ENCODE measurements around the gene WWOX. TPM values are rescaled to one million over a fixed set of nuclear protein-coding genes. Genes with fewer than 3 reads are reported as not detected.

WWOX gene
- total and polyA plus RNA-seq, 2 of the 8 experiments (the other 6 are each of a cell fraction or from before 2014, with no cell fraction given) = 5.4 to 16.7 TPM

- H3K23me2 ChIP-seq (ENCODE audit: low read depth, low read length) = no peaks in the 10 kb centered on the region
- no peak overlapping the region for H3K4me2 ChIP-seq (ENCODE audit: insufficient read depth in 1 of 2, low read depth in 2 of 2, low read length in 2 of 2)
- H2AK5ac ChIP-seq (ENCODE audit: low read depth, low read length) = no peak overlapping the region
- DNase-seq (ENCODE audit: low read depth in 1 of 2, low spot score in 2 of 2) (no peak), FAIRE-seq (no peak)
- no peak overlapping the region for H4K5ac ChIP-seq (ENCODE audit: insufficient read length, low read depth, low read length)
- no peak overlapping the region for H2BK15ac ChIP-seq (ENCODE audit: low read length)
- H3K18ac ChIP-seq (ENCODE audit: extremely low read depth, low read length) = no peak overlapping the region
- H3K9ac ChIP-seq (replicated peaks in 1 of 4; ENCODE audit: extremely low read depth in 1 of 4, low read depth in 3 of 4, low read length in 3 of 4) = no peak overlapping the region
- no peak overlapping the region for H2BK12ac ChIP-seq (ENCODE audit: low read depth, low read length)
- H2AFZ ChIP-seq (ENCODE audit: low read length) = no peak overlapping the region
- H3K79me1 ChIP-seq (ENCODE audit: low read depth, low read length) = no peaks in the 10 kb centered on the region
- H4K8ac ChIP-seq (ENCODE audit: extremely low read depth, insufficient read depth, low read length) = no peak overlapping the region
- H3K23ac ChIP-seq (ENCODE audit: insufficient read length) = no peak overlapping the region
- H2BK5ac ChIP-seq (ENCODE audit: low read depth, low read length) = no peak overlapping the region
- no peaks in the 10 kb centered on the region for H3K36me3 ChIP-seq (ENCODE audit: control insufficient read depth in 2 of 4, insufficient read depth in 4 of 4, low read length in 3 of 4)
- no peak for TF ChIP-seq MAFK (IDR thresholded peaks at IDR 0.05; ENCODE audit: low read depth, low read length)
- TF ChIP-seq GTF2F1 (IDR thresholded peaks at IDR 0.05; ENCODE audit: borderline replicate concordance, low read depth, low read length) = no peak
- no peak for TF ChIP-seq JUND (IDR thresholded peaks at IDR 0.05; ENCODE audit: low read length)
- TF ChIP-seq ZNF274 (IDR thresholded peaks at IDR 0.05; ENCODE audit: borderline replicate concordance, extremely low read depth, low read length) = no peak
- no peak for TF ChIP-seq EP300 (IDR thresholded peaks at IDR 0.05; ENCODE audit: borderline replicate concordance in 1 of 2, low read depth in 2 of 2, low read length in 2 of 2)
- no peak for TF ChIP-seq POLR2A (IDR thresholded peaks at IDR 0.05; ENCODE audit: control extremely low read depth in 1 of 2, low read depth in 2 of 2, low read length in 2 of 2)
- no peak for TF ChIP-seq GABPA (IDR thresholded peaks at IDR 0.05; ENCODE audit: borderline replicate concordance, insufficient read depth, low read length)
- TF ChIP-seq TEAD4 (IDR thresholded peaks at IDR 0.05; ENCODE audit: low read depth, low read length) = no peak
- no peak for TF ChIP-seq SRF (IDR thresholded peaks at IDR 0.05; ENCODE audit: low read depth, low read length)
- TF ChIP-seq, protein P1, sequence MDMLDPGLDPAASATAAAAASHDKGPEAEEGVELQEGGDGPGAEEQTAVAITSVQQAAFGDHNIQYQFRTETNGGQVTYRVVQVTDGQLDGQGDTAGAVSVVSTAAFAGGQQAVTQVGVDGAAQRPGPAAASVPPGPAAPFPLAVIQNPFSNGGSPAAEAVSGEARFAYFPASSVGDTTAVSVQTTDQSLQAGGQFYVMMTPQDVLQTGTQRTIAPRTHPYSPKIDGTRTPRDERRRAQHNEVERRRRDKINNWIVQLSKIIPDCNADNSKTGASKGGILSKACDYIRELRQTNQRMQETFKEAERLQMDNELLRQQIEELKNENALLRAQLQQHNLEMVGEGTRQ (IDR thresholded peaks at IDR 0.05; ENCODE audit: low read length) = no peak
- H3K79me2 ChIP-seq (ENCODE audit: control insufficient read depth in 1 of 2, insufficient read depth in 2 of 2, low read length in 2 of 2) = no peaks in the 10 kb centered on the region
- H3K4ac ChIP-seq (replicated peaks; ENCODE audit: insufficient read length, low read depth, low read length) = no peak overlapping the region
- WGBS, 2 experiments (ENCODE audit: extremely low coverage in 1 of 2, insufficient coverage in 1 of 2, insufficient read length in 1 of 2, insufficient replicate concordance in 2 of 2, low coverage in 1 of 2, low lambda C conversion rate in 2 of 2, missing lambda C conversion rate in 1 of 2) = 85% methylated on average over 5 of the region's 5 CpGs; no CpG with 5 or more reads in 1 of the 2 experiments
- H3K14ac ChIP-seq (ENCODE audit: insufficient read length) = no peak overlapping the region
- no peaks in the 10 kb centered on the region; a peak in 1 of 4 replicates for H3K9me3 ChIP-seq (ENCODE audit: insufficient read depth in 2 of 2, low read depth in 1 of 2, low read length in 1 of 2)
- no peak overlapping the region for H4K91ac ChIP-seq (replicated peaks; ENCODE audit: insufficient read length, low read length)
- H3K27ac ChIP-seq (ENCODE audit: low read depth, low read length) = no peak overlapping the region
- H2BK20ac ChIP-seq (ENCODE audit: low read length) = no peak overlapping the region
- no peaks in the 10 kb centered on the region for H4K20me1 ChIP-seq (replicated peaks in 1 of 2; ENCODE audit: control insufficient read depth in 1 of 2, insufficient read depth in 2 of 2, low read length in 2 of 2)
- no peaks in the 10 kb centered on the region for H3K4me1 ChIP-seq (replicated peaks in 1 of 4; ENCODE audit: control insufficient read depth in 3 of 4, insufficient read depth in 4 of 4, low read length in 3 of 4)
- H3K27me3 ChIP-seq (replicated peaks in 1 of 4; ENCODE audit: control insufficient read depth in 3 of 4, extremely low read depth in 1 of 4, insufficient read depth in 3 of 4, low read length in 3 of 4) = no peaks in the 10 kb centered on the region
- H2BK120ac ChIP-seq (replicated peaks; ENCODE audit: low read depth, low read length) = no peak overlapping the region
- H3K4me3 ChIP-seq (ENCODE audit: extremely low read depth in 1 of 4, insufficient read depth in 2 of 4, low read depth in 3 of 4, low read length in 4 of 4) = no peak overlapping the region
- CTCF ChIA-PET (ENCODE audit: partially characterized antibody) = interaction anchor here (1.3 kb wide), 1 partner anchor 24 kb away, joined by 6 read pairs; no protein-coding TSS in a partner anchor
- POLR2A ChIA-PET (ENCODE audit: partially characterized antibody) = no interaction called here
- no peak overlapping the region for H3K56ac ChIP-seq (replicated peaks; ENCODE audit: insufficient read length, low read depth, low read length)
Measured at GRCh38 chr16:78146807-78147206, 47.4 kb downstream of the WWOX start.

Measured in H1 (cell line).